Lower leg skin (tissue), 4 donors: ENCODE results near the gene CDK13. TPM values are rescaled to one million over a fixed set of nuclear protein-coding genes. Genes with fewer than 3 reads are reported as not detected.
"Not testable (repeated sequence)": the region's sequence is repeated elsewhere in the genome, so short reads cannot be mapped to it uniquely, and the experiment has no call there.

Experiments
- DNase-seq, 2 donors: peaks; one replicate each; pipeline ENCODE4 v3.0.0-alpha.2; 2019; ENCODE audit warnings: low spot score in 2 of 2
- H3K4me3 ChIP-seq: fragments of 200-600 bp; sonication (generic); 2 replicates; pipeline ENCODE4 v1.5.1; 2017; ENCODE audit warnings: mild to moderate bottlenecking, low read depth; ENCODE audit not compliant: poor library complexity, severe bottlenecking
- CTCF ChIP-seq, 3 donors: fragments of 450-650 bp; IDR thresholded peaks; one replicate each; pipeline ENCODE4 v1.5.1; 2016; ENCODE audit warnings: antibody characterized with exemption in 3 of 3, mild to moderate bottlenecking in 3 of 3, moderate library complexity in 2 of 3
- POLR2A ChIP-seq, 2 donors: fragments of 450-650 bp; IDR thresholded peaks; one replicate each; pipeline ENCODE4 v1.6.1; 2016 to 2017; ENCODE audit warnings: antibody characterized with exemption in 2 of 2, mild to moderate bottlenecking in 1 of 2, moderate library complexity in 1 of 2
- WGBS, 2 donors: methylation state at CpG; one replicate each; pipeline ENCODE4 v1.1.5; 2018; 5-methylcytosine and 5-hydroxymethylcytosine counted together
- intact Hi-C: fragments of 100-400 bp; cut with DNase I; formaldehyde crosslinking; loops from one replicate; pipeline ENCODE4 v1.15.0; 2023; ENCODE audit warnings: low total_unique reads
- total RNA-seq, 4 donors: library from RNA; depleted of rRNA; stranded (reverse); fragments of >200 nt; gene quantifications; one replicate each; pipeline ENCODE4 v1.1.0, GENCODE V29; 2016

CDK13 gene
- total RNA-seq, 4 donors from 2014 or later = 51.6 to 92.8 (median 60.3) TPM

- TF ChIP-seq CTCF (IDR thresholded peaks at IDR 0.05) (no peak), POLR2A (IDR thresholded peaks at IDR 0.05) (no peak)
- H3K4me3 ChIP-seq = no peak overlapping the region
- intact Hi-C loops = no loop called here
- 84% methylated on average over 4 of the region's 4 CpGs for WGBS, 2 donors
- DNase-seq = no peak
Measured at GRCh38 chr7:40105879-40106473, 155.9 kb downstream of the CDK13 start.

GRCh38 chr7:40115936-40116335, 165.9 kb downstream of the CDK13 start:
- 95 to 98% methylated on average over 2 of the region's 2 CpGs for WGBS, 2 donors
- DNase-seq = no peak
- intact Hi-C loops = no loop called here
- TF ChIP-seq CTCF (IDR thresholded peaks at IDR 0.05) = no peak
- TF ChIP-seq POLR2A (IDR thresholded peaks at IDR 0.05) = no peak
- H3K4me3 ChIP-seq = no peak overlapping the region

GRCh38 chr7:40117199-40117598, 167.1 kb downstream of the CDK13 start:
- 85 to 94% methylated on average over 9 of the region's 9 CpGs for WGBS, 2 donors
- H3K4me3 ChIP-seq, intact Hi-C loops, DNase-seq: not testable (repeated sequence)

DNA sequence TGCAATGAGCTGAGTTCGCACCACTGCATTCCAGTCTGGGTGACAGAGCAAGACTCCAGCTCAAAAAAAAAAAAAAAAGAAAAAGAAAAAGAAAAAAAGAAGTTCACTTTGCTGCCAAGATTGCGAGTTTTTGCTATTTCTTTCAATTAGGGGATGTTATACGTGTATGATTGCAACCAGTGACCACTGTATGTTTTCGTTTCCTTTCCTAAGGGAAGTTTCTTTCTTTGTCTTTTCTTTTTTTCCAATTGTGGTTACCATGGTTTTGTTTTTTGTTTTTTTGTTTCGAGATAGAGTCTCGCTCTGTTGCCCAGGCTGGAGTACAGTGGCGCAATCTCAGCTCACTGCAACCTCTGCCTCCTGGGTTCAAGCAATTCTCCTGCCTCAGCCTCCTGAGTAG, 168.1 kb downstream of the CDK13 start:
- DNase-seq, intact Hi-C loops, H3K4me3 ChIP-seq: not testable (repeated sequence)
- 78 to 84% methylated on average over 7 of the region's 7 CpGs for WGBS, 2 donors

- intact Hi-C loops = no loop called here
- WGBS, 2 donors = 93% methylated on average over 5 of the region's 5 CpGs
- TF ChIP-seq CTCF (IDR thresholded peaks at IDR 0.05) (no peak), POLR2A (IDR thresholded peaks at IDR 0.05) (no peak)
- no peak for DNase-seq
- no peak overlapping the region for H3K4me3 ChIP-seq
Measured at GRCh38 chr7:40120020-40120419, 170.0 kb downstream of the CDK13 start.

GRCh38 chr7:40122100-40122939, 172.3 kb downstream of the CDK13 start:
- intact Hi-C loops, DNase-seq, H3K4me3 ChIP-seq: not testable (repeated sequence)
- 96% methylated on average over 14 of the region's 14 CpGs for WGBS, 2 donors

DNA sequence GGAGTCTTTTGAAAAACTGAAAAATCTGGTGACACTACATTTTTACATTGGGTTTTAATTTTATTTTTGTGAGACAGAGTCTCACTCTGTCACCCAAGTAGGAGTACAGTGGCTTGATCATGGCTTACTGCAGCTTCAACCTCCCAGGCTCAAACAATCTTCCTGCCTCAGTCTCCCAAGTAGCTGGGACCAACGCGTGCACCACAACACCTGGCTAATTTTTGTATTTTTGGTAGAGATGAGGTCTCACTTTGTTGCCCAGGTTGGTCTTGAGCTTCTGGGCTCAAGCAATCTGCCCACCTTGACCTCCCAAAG, 172.8 kb downstream of the CDK13 start:
- H3K4me3 ChIP-seq = no peak overlapping the region
- intact Hi-C loops = no loop called here
- 94 to 100% methylated on average over 2 of the region's 2 CpGs for WGBS, 2 donors
- no peak for DNase-seq
- TF ChIP-seq POLR2A (IDR thresholded peaks at IDR 0.05) (no peak), CTCF (IDR thresholded peaks at IDR 0.05) (no peak)
